ENCODE measurements around the gene OBP2A.
"Not testable (repeated sequence)": the region's sequence is repeated elsewhere in the genome, so short reads cannot be mapped to it uniquely, and the experiment has no call there.

OBP2A gene

GRCh38 chr9:135512904-135513303, 33.0 kb upstream of the OBP2A start:
- no peak for DNase-seq

GRCh38 chr9:135513351-135513846, 32.5 kb upstream of the OBP2A start:
- no peak for DNase-seq

GRCh38 chr9:135513906-135514305, 32.0 kb upstream of the OBP2A start:
- not testable (repeated sequence) for DNase-seq

GRCh38 chr9:135514342-135515082, 31.4 kb upstream of the OBP2A start:
- no peak for DNase-seq

GRCh38 chr9:135515083-135515951, 30.6 kb upstream of the OBP2A start:
- no peak for DNase-seq

- DNase-seq = no peak
Observed at GRCh38 chr9:135516132-135516860, 29.6 kb upstream of the OBP2A start.

GRCh38 chr9:135517407-135517822, 28.5 kb upstream of the OBP2A start:
- DNase-seq = no peak

GRCh38 chr9:135519179-135519971, 26.6 kb upstream of the OBP2A start:
- DNase-seq = no peak

- no peak for DNase-seq
Observed at GRCh38 chr9:135520916-135521607, 24.9 kb upstream of the OBP2A start, which contains the start of gene LCN1. Gene LCN1, plus strand, starts transcription at chr9:135521440. Its CDS starts 58 bp downstream, at chr9:135521498.

- no peak for DNase-seq
Observed at GRCh38 chr9:135521608-135522095, 24.3 kb upstream of the OBP2A start.

GRCh38 chr9:135522137-135522877, 23.6 kb upstream of the OBP2A start:
- DNase-seq = no peak

GRCh38 chr9:135522931-135523330, 23.0 kb upstream of the OBP2A start:
- DNase-seq = no peak

GRCh38 chr9:135523521-135524129, 22.3 kb upstream of the OBP2A start:
- DNase-seq = no peak

- no peak for DNase-seq
Observed at GRCh38 chr9:135524130-135524861, 21.6 kb upstream of the OBP2A start.

- no peak for DNase-seq
Observed at GRCh38 chr9:135525241-135526088, 20.5 kb upstream of the OBP2A start.

- no peak for DNase-seq
Observed at GRCh38 chr9:135526089-135526729, 19.7 kb upstream of the OBP2A start.

- no peak for DNase-seq
Observed at GRCh38 chr9:135526730-135527571, 19.0 kb upstream of the OBP2A start.

Measured in NCI-H2081 treated with DMSO at 0.1 percent for 48 hours (cell line).